ENCODE data around the gene PSMC4.

Gene PSMC4

DNA sequence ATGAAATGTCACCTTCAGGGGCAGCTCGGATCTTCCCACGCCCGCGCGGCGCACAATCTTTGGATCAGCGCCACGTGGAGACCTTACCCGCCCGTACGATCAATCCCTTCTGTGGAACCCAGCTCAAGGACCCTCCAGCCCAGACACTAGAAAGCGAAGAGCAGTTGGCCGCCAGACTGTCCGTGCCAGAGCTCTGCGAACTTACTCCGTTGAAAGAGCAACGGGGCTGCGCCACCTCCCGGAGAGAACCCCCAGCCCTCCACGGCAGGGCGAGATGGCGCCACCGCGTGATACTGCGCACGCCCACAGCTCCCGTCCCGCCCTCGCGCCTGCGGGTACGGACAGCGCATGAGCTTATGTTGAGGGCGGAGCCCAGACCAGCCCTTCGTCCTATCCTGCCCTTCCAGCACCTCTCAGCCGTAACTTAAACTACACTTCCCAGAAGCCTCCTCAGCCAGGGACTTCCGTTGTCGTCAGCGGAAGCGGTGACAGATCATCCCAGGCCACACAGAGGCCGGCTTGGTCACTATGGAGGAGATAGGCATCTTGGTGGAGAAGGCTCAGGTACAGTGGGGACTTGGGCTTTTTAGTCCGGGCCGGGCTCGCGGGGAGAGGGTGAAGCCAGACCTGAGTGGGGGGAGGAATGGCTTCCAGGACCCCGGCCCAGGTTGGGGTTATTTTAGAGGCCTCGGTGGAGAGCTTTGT lies at the start of gene PSMC4:
TSS of gene PSMC4 (plus strand) at position 491 of the 705 bp plus-strand sequence. CDS start at position 529, 38 bp downstream.
- DNase-seq (ENCODE audit: low read depth) = peak; percentile 98

DNA sequence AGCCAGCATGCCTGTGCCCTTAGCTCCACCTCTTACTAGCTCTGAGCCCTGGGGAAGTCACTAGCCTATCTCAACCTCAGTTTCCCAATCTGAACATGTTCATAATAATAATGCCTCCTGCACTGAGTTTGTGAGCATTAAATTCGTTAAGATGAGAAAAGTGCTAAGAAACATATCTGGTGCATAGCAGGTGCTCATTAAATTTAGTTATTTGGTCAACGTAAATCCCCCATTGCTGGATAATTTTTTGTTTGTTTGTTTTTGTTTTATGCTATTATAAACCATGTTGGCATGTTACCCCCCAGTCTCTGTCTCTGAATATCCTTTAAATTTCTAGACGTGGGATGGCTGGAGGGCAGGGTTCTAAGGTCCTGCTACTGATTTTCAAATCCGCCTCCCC lies 47.1 kb upstream of the PSMC4 start:
- no peak for DNase-seq (ENCODE audit: low read depth)

DNA sequence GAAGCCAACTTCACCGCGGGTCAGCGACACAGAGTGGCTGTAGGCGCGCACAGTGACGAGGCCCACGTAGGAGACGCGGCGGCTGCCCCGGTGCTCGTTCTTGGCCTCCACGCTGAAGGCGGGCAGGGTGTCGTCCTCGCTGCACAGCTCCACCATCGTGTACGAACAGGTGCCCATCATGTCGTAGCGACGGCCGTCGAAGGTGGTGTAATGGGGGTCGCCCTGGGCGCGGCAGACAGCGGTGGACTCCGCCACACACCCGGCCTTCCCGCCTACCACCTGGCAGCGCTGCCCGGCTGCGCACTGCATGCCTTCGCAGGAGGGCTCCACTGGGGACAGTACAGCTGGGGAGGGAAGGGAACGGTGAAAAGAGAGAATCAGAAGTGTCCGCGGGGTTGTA lies 46.6 kb upstream of the PSMC4 start:
- no peak for DNase-seq (ENCODE audit: low read depth)

DNA sequence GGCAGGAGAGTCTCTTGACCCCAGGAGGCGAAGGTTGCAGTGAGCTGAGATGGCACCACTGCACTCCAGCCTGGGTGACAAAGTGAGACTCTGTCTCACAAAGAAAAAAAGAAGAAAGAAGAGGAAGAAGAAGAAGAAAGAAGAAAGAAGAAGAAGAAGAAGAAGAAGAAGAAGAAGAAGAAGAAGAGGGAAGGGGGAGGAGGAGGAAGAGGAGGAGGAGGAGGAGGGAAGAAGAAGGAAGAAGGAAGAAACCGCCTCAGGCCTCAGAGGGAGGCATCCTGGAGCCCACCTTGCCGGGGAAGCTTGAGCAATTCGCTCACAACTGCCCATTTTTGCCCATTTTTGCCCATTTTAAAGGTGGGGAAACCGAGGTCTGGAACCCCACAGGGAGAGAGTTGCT lies 46.0 kb upstream of the PSMC4 start:
- DNase-seq (ENCODE audit: low read depth) = no peak

DNA sequence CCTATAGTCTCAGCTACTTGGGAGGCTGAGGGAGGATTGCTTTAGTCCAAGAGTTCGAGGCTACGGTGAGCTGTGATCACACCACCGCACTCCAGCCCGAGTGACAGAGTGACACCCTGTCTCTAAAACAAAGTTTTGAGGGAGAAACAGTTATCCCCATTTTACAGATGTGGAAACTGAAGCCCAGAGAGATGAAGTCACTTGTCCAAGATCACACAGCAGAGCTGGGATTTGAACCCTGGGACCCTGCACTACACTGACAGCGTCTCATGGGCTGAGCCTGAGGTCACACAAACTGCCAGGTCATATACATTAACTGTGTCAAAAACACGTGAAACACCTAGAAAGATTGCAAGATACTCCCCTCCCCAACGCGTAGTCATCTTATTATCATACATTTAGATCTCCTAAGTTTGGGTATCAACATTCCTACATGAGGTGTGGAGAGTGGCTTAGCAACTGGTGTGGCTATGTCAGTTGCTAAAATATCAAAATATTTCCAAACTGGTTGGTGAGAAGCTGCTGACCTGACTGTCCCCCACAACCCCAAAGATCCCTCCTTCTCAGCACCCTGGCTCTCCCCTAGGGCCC lies 44.7 kb upstream of the PSMC4 start:
- DNase-seq (ENCODE audit: low read depth) = no peak

DNA sequence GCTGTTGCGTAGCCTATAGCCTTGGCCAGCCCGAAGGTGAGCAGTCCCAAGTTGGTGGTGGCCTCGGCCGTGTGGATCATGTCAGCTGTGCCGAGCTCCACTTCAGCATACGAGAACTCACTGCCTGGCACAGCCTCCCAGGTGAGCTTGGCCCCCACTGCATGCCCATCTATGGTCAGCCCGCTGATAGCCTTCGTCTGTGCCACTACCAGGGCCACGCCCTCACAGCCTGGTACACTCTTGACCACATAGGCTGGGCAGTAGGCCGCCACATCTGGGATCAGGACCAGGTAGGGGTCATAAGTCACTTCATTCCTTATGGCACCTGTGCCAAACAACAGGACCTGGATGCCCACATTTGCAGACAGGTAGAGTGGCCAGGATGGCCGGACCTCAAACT lies 43.9 kb upstream of the PSMC4 start:
- DNase-seq (ENCODE audit: low read depth) = no peak

DNA sequence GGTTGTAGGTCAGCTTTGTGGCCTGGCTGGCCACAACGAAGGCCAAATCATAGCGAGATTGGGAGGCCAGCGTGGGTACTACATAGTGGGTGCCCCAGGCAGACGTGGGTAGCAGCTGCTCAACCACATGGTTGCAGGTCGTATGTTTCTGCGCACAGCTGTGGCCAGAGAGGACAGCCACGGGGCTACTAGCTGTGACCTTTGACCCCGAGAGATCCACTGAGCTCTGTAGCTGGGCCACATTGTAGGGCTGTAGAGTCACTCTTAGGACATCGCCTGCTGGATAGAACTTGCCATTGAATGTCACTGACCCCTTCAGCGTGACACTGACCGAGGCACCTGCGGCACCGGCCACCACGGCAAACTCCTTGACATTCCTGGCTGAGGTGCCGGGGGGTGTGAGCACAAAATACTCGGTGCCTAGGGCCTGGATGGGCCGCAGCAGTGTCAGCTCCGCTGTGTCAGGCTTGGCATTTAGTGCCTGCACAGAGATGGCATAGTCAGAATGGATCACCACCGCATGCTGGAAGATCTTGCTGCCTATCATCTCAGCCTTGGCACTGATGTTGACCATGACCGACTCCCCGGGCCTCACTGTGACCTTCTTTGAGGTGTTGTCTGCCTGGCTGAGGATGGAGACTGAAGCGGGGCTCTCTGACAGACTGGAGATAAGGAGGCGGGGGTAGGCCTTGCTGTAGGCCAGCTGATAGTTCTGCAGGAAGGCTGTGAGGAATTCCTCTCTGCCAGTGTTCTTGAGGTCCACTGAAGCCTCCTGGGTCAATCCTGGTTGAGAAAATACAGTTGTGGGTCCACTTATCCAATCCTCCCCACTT lies 43.2 kb upstream of the PSMC4 start:
- no peak for DNase-seq (ENCODE audit: low read depth)

DNA sequence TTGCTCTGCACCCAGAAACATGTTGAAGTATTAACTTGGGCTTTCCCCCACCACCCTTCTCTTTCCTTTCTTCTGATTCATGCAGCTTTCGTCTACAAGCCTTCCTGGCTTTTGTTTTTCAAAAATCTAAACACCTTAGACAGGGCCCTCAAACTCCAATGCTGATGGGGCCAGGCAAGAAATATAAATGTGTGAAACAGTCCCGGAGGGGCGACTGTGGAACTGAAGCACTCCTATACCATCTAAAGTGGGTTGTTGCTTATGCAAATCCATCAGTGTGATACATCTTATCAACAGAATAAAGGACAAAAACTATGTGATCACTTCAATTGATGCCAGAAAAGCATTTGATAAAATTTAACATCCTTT lies 42.6 kb upstream of the PSMC4 start:
- DNase-seq (ENCODE audit: low read depth) = no peak

DNA sequence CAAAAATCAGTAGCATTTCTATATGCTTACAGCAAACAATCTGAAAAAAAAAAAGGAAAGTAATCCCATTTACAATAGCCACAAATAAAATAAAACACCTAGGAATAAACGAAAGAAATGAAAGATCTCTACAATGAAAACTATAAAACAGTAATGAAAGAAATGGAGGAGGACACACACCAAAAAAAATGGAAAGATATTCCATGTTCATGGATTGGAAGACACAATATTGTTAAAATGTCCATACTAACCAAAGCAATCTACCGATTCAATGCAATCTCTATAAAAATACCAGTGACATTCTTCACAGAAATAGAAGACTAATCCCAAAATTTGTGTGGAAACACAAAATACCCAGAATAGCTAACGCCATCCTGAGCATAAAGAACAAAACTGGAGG lies 41.2 kb upstream of the PSMC4 start:
- DNase-seq (ENCODE audit: low read depth) = no peak

DNA sequence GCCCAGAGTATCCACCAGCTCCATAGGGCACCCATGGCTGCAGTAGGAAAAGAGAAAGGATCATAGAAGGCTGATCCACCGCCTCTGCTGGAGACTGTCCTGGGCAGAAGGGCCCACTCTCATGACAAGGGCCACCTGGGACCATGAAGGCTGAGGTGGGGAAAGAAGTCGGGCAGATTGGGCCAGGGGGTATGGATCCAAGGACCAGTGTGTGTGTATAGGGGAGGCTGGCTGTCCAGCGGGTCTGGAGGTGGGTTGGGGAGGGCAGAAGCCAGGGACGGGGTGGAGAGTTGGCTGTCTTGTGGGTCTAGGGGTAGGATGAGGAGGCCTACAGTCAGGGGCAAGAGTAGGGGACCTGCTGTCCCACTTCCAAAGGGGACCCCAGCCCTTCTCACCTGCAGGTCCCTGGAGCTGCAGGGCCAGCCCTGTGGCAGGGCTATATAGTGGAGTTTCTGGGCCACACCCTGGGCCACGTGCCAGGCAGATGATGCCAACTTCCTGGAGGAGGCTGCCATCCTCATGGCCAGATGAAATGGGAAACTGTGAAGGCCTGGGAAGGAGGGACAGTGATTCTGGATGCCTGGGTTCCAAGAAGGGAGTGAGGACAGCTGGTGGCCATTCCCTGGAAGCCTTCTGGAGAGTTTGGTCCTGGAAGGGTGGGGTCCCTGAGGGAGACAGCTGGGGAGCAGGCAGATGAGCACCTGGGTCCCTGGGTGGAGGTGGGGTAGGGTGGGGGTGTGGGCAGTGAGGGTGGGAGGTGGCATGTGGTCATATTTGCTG lies 36.2 kb upstream of the PSMC4 start, which contains the start of gene FCGBP:
TSS of gene FCGBP (minus strand) at position 51 of the 780 bp plus-strand sequence.
- no peak for DNase-seq (ENCODE audit: low read depth)

DNA sequence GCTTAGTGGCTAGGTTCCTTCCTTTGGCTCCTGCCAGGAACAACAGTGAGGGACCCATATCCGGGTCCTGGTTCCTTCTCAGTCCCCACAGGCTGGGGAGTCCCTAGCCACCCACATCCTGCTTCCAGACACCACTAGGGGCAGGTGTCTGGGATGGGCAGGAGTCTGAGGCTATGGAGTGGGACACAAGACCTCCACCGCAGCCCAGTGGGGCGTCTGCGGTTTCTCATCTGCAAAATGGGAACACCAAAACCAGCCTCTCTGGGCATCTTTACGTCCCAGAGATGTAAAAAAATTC lies 35.7 kb upstream of the PSMC4 start:
- no peak for DNase-seq (ENCODE audit: low read depth)

DNA sequence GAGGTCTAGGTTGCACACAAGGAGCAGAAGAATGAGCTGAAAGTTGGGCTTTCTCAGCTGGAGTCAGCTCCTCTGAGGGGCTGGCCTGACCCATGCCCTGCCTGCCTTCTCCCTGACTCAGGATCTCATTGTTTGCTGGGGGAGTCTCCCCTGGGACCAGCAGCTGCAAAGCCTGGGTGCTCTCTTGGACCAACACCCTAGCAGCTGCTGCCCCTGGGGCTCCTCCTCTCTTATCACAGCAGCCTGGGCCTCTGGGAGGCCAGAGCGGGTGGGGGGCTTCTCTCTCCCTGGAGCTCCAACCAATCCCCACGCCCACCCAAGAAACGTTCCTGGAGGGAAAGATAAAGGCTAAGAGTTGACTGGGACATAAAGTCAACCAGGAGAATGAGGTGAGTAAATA lies 34.9 kb upstream of the PSMC4 start:
- no peak for DNase-seq (ENCODE audit: low read depth)

DNA sequence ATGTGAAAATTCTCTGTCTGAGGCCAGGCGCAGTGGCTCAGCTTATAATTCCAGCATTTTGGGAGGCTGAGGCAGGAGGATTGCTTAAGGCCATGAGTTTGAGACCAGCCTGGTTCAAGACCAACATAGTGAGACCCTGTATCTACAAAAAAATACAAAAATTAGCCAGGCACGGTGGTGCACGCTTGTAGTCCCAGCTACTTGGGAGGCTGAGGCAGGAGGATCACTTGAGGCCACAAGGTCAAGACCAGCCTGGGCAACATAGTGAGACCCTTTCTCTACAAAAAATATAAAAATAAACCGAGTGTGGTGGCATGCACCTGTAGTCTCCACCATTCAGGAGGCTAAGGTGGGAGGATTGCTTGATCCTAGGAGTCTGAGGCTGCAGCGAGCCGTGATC lies 34.3 kb upstream of the PSMC4 start:
- no peak for DNase-seq (ENCODE audit: low read depth)

DNA sequence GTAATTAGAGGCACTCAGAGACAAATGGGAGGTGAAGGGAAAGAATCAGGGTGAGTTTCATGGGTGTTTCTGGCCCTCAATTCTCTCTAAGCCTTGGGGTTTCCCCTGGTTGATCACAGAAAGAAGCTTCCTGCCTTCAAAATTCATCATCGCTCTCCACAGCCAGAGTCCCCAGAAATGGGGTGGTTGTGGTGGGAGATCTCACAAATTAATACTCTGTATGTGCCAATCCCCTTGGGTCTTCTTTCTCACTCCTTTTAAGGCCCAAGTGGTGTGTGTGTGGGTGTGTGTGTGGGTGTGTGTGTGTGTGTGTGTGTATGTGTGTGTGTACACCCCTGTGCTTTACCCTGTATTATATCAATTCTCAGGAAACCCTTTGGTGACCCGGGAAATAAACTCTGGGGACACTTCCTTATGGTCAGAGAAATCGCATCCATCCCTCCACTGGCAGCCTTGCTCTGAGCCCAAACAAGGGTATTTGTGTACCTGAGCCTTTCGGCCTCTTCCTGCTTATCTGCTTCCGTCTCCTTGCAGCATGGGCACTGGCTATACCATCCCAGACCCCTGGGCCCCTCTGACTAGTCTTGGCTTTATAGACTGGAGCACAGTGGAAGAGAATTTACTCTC lies 33.8 kb upstream of the PSMC4 start:
- DNase-seq (ENCODE audit: low read depth) = peak; percentile 15

DNA sequence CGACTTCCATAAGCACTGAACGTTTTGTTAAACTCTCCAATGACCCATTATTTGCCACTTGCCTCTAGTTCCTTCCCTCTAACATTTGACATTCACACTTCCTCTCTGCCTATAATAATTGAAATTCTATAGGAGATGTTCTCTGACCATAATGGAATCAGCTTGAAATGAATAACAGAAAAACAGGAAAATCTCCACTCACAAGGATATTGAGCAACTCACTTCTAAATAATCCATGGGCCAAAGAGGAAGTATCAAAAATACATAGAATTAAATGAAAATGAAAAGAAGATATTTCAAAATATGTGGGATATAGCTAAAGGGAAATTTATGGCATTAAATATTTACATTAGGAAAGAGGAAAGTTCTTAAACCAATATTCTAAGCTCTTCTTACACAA lies 33.2 kb upstream of the PSMC4 start:
- no peak for DNase-seq (ENCODE audit: low read depth)

DNA sequence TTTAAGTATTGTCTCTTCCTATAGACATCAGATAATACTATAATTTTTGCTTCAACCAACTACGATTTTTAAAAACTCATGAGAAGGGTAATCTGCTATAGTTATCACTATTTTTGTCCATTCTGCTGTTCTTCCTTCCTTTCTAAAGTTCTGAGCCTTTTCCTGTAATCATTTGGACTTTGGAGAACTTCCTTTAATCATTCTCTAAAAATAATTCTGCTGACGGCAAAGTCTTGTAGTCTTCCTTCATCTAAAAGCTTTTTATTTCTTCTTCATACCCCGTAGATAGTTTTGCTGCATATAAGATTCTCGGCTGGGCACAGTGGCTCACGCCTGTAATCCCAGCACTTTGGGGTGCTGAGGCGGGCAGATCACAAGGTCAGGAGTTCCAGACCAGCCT lies 31.4 kb upstream of the PSMC4 start:
- no peak for DNase-seq (ENCODE audit: low read depth)

DNA sequence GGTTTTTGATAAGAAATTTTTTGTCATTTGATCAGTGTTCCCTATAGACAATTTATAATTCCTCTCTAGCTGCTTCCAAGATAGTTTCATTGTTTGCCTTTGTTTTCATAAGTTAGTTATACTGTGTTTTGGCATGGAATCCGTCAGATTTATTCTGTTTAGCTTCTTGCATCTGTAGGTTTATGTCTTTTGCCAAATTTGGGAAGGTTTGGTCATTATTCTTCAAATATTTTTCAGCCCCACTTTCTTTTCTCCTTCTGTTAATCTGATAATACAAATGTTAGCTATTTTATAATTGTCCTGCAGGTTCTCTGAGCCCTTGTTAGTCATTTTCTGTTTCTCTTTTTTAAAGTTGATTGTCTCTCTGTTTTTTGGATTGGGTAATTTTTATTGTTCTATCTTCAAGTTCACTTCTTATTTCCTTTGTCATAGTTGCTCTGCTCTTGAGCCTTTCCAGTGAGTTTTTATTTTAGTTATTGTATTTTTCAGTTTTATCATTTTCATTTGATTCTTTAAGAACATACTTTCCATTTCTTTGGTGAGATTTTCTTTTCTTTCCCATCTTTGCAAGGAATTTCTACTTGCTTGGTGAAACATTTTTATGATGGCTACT lies 30.6 kb upstream of the PSMC4 start:
- DNase-seq (ENCODE audit: low read depth) = no peak

DNA sequence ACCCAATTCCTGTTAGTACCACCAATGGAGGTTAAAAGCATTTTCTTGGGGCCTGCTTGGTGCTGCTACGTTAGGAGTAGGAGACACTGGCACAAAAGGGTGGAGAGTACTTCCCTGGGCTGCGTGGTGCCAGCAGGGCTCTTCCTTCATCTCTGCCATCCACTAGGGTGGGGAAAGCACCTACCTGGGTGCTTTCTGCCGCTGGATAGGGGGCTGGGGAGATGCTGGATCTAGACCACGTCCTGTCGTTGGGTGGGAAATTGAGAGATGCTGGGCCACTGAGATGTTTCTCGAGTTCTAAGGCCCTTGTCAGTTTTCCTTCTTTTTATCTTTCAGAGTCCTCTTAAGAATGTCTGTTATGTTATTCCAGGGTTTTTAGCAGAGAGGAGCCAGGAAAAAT lies 29.8 kb upstream of the PSMC4 start:
- DNase-seq (ENCODE audit: low read depth) = no peak

DNA sequence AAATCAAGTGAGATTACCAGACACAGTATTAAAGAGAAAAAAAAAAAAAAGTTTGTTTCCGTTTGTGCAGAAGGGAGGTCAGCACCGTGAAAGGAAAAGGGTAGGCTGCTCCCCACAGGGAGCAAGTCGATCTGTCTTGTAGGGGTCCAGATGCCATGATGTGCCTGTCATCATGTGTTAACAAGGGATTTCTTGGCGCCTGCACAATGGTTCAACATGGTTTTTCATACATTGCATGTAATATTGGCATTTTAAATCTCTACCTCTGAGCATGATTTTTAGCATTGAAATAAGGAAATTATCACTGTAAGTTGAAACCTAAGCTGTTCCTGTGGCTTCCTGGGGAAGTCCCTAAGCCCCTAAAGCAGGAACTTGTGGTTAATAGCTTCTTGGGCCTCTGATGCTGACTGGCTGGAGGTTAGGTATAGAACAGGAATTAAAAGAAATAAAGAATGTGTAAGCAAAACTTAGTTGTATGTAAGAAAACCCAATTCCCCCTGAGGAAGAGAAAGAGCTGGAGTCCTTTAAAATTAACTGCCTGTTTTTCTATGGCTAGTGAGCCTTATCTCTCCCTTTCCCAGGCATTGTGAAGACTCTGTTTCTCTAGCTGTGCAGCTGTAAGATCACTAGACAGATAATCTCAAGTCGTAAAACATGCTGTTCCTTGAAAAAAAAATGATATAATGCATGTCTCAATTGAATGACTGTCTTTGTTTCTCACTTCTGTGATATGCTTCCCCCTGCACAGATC lies 29.2 kb upstream of the PSMC4 start:
- peak; percentile 39 for DNase-seq (ENCODE audit: low read depth)

DNA sequence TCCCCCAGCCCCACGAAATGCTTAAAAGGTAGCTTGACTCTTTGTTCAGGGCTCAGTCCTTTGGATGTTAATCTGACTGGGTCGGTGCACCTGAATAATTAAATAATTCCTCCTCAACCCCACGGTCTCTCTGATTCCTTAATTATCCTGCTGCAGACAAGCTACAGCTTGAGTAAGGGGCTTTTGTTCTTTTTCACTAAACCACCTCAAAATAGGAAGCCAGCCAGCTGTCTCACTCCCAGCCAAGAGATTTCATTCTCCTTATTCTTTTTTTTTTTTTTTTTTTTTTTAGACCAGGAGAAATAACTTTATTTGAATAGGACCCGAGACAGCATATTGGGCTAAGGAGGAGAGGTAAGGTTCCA lies 28.6 kb upstream of the PSMC4 start:
- no peak for DNase-seq (ENCODE audit: low read depth)

DNA sequence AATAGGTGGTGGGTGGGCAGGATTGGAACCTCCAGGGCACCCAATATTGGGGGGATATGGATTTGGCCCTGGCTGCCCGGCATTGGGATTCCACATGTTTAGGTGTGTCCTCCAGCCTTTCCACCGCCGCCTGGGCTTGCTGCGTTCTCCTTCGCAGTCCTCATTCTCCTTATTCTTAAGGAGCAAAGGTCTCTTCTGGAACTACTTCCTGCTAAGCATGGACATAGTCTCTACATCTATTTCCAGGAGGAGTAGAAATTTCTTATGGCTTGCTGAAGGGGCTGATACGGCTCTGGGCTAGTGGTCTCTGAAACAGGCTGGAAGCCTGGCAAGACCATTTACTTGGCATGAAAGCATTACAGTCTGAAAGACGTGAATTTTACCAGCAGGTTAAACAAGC lies 27.4 kb upstream of the PSMC4 start:
- no peak for DNase-seq (ENCODE audit: low read depth)
